PC-3 (cell line): Measurements from ENCODE around the gene NSL1. TPM values are rescaled to one million over a fixed set of nuclear protein-coding genes. Genes with fewer than 3 reads are reported as not detected.

Experiments used
- ATAC-seq: fragments of 200-7000 bp; cut with Tn5 transposase; 2 replicates; pipeline ENCODE4 v1.9.1; 2020; ENCODE audit warnings: mild to moderate bottlenecking, moderate library complexity
- BruUV-seq: library from RNA; stranded (reverse); fragments of 400-500 nt; replicated peaks from 2 replicates; lab custom pipeline; 2021; lab: Mats Ljungman, UMichigan
- CTCF ChIA-PET: fragments of 300-600 bp; sonication (Branson Sonifier 250); formaldehyde crosslinking; loops from one replicate; lab custom pipeline; 2022; ENCODE audit warnings: antibody characterized with exemption; lab: Charles Lee
- POLR2A ChIA-PET: fragments of 300-600 bp; sonication (Branson Sonifier 250); formaldehyde crosslinking; loops from one replicate; lab custom pipeline; 2022; ENCODE audit warnings: antibody characterized with exemption; ENCODE audit not compliant: unreplicated experiment; lab: Charles Lee
- DNase-seq: peaks from one replicate; pipeline ENCODE4 v3.0.0-alpha.2; 2015
- H2AFZ ChIP-seq: fragments of 300-600 bp; sonication (generic); 2 replicates; pipeline ENCODE4 v1.6.0; 2016; ENCODE audit warnings: antibody characterized with exemption, low read length
- H3F3A ChIP-seq: fragments of 300-600 bp; sonication (generic); one replicate; pipeline ENCODE4 v1.6.0; 2017; ENCODE audit warnings: antibody characterized with exemption, low read length, control low read depth, mild to moderate bottlenecking; ENCODE audit not compliant: unreplicated experiment
- H3K27ac ChIP-seq: fragments of 300-600 bp; sonication (generic); 2 replicates; pipeline ENCODE4 v1.5.1; 2016; ENCODE audit warnings: mild to moderate bottlenecking, low read length
- H3K27me3 ChIP-seq: fragments of 300-600 bp; sonication (generic); 2 replicates; pipeline ENCODE4 v1.6.1; 2016; ENCODE audit warnings: low read length, mixed read lengths
- H3K36me3 ChIP-seq: fragments of 300-600 bp; sonication (generic); 2 replicates; pipeline ENCODE4 v1.6.1; 2016; ENCODE audit warnings: low read depth, mixed run types, low read length, mixed read lengths
- H3K4me1 ChIP-seq: fragments of 300-600 bp; sonication (generic); 2 replicates; pipeline ENCODE4 v1.5.1; 2016; ENCODE audit warnings: low read length; ENCODE audit not compliant: insufficient read depth
- H3K4me2 ChIP-seq: fragments of 300-600 bp; sonication (generic); 2 replicates; pipeline ENCODE4 v1.6.0; 2016; ENCODE audit warnings: low read length
- H3K4me3 ChIP-seq: fragments of 300-600 bp; sonication (generic); 2 replicates; pipeline ENCODE4 v1.5.1; 2016; ENCODE audit warnings: mild to moderate bottlenecking, low read length, mixed read lengths
- H3K79me2 ChIP-seq: fragments of 300-600 bp; sonication (generic); 2 replicates; pipeline ENCODE4 v1.6.1; 2017; ENCODE audit warnings: low read length, mixed read lengths
- H3K9ac ChIP-seq: fragments of 300-600 bp; sonication (generic); 2 replicates; pipeline ENCODE4 v1.6.0; 2016; ENCODE audit warnings: mild to moderate bottlenecking, low read length
- H3K9me2 ChIP-seq: fragments of 300-600 bp; sonication (generic); replicated peaks from 2 replicates; pipeline ENCODE4 v1.6.1; 2016; ENCODE audit warnings: mixed run types, low read length, mixed read lengths
- H3K9me3 ChIP-seq: fragments of 300-600 bp; sonication (generic); 2 replicates; pipeline ENCODE4 v1.6.1; 2016; ENCODE audit warnings: low read length, mixed read lengths
- H4K20me1 ChIP-seq: fragments of 300-600 bp; sonication (generic); 2 replicates; pipeline ENCODE4 v1.6.1; 2016; ENCODE audit warnings: low read length, mixed read lengths
- CTCF ChIP-seq: fragments of 300-600 bp; sonication (generic); conservative IDR thresholded peaks from 2 replicates; pipeline ENCODE4 v1.5.1; 2017; ENCODE audit warnings: antibody characterized with exemption, low read depth, mild to moderate bottlenecking, low read length
- EZH2 ChIP-seq: fragments of 300-600 bp; sonication (generic); IDR thresholded peaks from one replicate; pipeline ENCODE4 v1.6.1; 2017; ENCODE audit warnings: antibody characterized with exemption, mild to moderate bottlenecking, low read length; ENCODE audit not compliant: unreplicated experiment
- EZH2phosphoT487 ChIP-seq: fragments of 300-600 bp; sonication (generic); IDR thresholded peaks from 2 replicates; pipeline ENCODE4 v1.6.1; 2018; ENCODE audit warnings: mild to moderate bottlenecking, antibody characterized with exemption, low read length, borderline replicate concordance
- intact Hi-C: fragments of 100-400 bp; cut with micrococcal nuclease; formaldehyde crosslinking; loops from 2 replicates; pipeline ENCODE4 v1.9.0; 2023
- total RNA-seq: library from RNA; depleted of rRNA; stranded (reverse); fragments of >200 nt; gene quantifications from 2 replicates; pipeline ENCODE4 v1.2.3, GENCODE V29; 2014

Gene NSL1
- total RNA-seq, 1 experiment from 2014 or later = 56.1 TPM

- Histone ChIP-seq H3K4me3 (no peak overlapping the region), H4K20me1 (no peaks in the 10 kb centered on the region), H3K9me2 (no peaks in the 10 kb centered on the region), H3K4me2 (no peak overlapping the region), H3K27ac (no peak overlapping the region), H3K36me3 (no peaks in the 10 kb centered on the region), H2AFZ (no peak overlapping the region), H3K27me3 (peaks cover 23% of the 10 kb centered on the region; the same call in 1 of the 2 replicates), H3K4me1 (no peaks in the 10 kb centered on the region), H3F3A (no peaks in the 10 kb centered on the region), H3K9ac (no peak overlapping the region), H3K9me3 (no peaks in the 10 kb centered on the region), H3K79me2 (no peaks in the 10 kb centered on the region)
- ChIA-PET POLR2A (no interaction called here), CTCF (no interaction called here)
- DNase-seq = no peak
- no TSS peak for BruUV-seq
- no peak for ATAC-seq
- intact Hi-C loops = no loop called here
- TF ChIP-seq EZH2 = no peak
- TF ChIP-seq EZH2phosphoT487 = no peak
- no peak for TF ChIP-seq CTCF
These were observed 107.0 kb downstream of the NSL1 start for GRCh38 chr1:212684521-212685090.

- no peaks in the 10 kb centered on the region for H3K9me2 ChIP-seq
- peaks cover 19% of the 10 kb centered on the region; the same call in 1 of the 2 replicates for H3K27me3 ChIP-seq
- H3F3A ChIP-seq = no peaks in the 10 kb centered on the region
- no peaks in the 10 kb centered on the region for H3K79me2 ChIP-seq
- no peaks in the 10 kb centered on the region for H3K4me1 ChIP-seq
- CTCF ChIA-PET = no interaction called here
- H4K20me1 ChIP-seq = no peaks in the 10 kb centered on the region
- BruUV-seq = no TSS peak
- ATAC-seq = no peak
- no peaks in the 10 kb centered on the region for H3K9me3 ChIP-seq
- TF ChIP-seq EZH2 = no peak
- TF ChIP-seq EZH2phosphoT487 = no peak
- H3K9ac ChIP-seq = no peak overlapping the region
- intact Hi-C loops = no loop called here
- no peak overlapping the region for H2AFZ ChIP-seq
- H3K4me3 ChIP-seq = no peak overlapping the region
- H3K4me2 ChIP-seq = no peak overlapping the region
- no peak for DNase-seq
- POLR2A ChIA-PET = no interaction called here
- no peak overlapping the region for H3K27ac ChIP-seq
- no peaks in the 10 kb centered on the region for H3K36me3 ChIP-seq
These were observed 107.5 kb downstream of the NSL1 start for GRCh38 chr1:212684076-212684475.

- Histone ChIP-seq H3K9me3 (no peaks in the 10 kb centered on the region), H3K4me2 (no peak overlapping the region), H3K27ac (no peak overlapping the region), H3K9me2 (no peaks in the 10 kb centered on the region), H3K4me1 (no peaks in the 10 kb centered on the region), H3K79me2 (no peaks in the 10 kb centered on the region), H3K27me3 (peaks cover 16% of the 10 kb centered on the region; the same call in 1 of the 2 replicates), H3K9ac (no peak overlapping the region), H3K4me3 (no peak overlapping the region), H3K36me3 (no peaks in the 10 kb centered on the region), H3F3A (no peaks in the 10 kb centered on the region), H2AFZ (no peak overlapping the region), H4K20me1 (no peaks in the 10 kb centered on the region)
- POLR2A ChIA-PET = no interaction called here
- intact Hi-C loops = no loop called here
- no TSS peak for BruUV-seq
- CTCF ChIA-PET = no interaction called here
- no peak for ATAC-seq
- no peak for DNase-seq
- TF ChIP-seq EZH2 = no peak
- no peak for TF ChIP-seq EZH2phosphoT487
- no peak for TF ChIP-seq CTCF
These were observed 108.2 kb downstream of the NSL1 start for GRCh38 chr1:212683357-212683722.
